MM.1S (cell line): ENCODE measurements around the gene SRSF6.

Experiments used
- EZH2 ChIP-seq: fragments of 300-600 bp; sonication (generic); optimal IDR thresholded peaks from 2 replicates; pipeline ENCODE3; 2017; ENCODE audit warnings: low read depth, mild to moderate bottlenecking, antibody characterized with exemption, low read length, mixed read lengths
- EZH2phosphoT487 ChIP-seq: fragments of 300-600 bp; sonication (generic); IDR thresholded peaks from 2 replicates; pipeline ENCODE4 v1.6.1; 2018; ENCODE audit warnings: antibody characterized with exemption, low read length
- TF ChIP-seq, protein P1 (sequence below): fragments of 300-600 bp; sonication (generic); IDR thresholded peaks from 2 replicates; pipeline ENCODE4 v1.5.1; 2016; ENCODE audit warnings: antibody characterized with exemption, low read length, mixed read lengths

GRCh38 chr20:43460830-43461200 lies 3.1 kb downstream of the SRSF6 start:
- TF ChIP-seq, protein P1, sequence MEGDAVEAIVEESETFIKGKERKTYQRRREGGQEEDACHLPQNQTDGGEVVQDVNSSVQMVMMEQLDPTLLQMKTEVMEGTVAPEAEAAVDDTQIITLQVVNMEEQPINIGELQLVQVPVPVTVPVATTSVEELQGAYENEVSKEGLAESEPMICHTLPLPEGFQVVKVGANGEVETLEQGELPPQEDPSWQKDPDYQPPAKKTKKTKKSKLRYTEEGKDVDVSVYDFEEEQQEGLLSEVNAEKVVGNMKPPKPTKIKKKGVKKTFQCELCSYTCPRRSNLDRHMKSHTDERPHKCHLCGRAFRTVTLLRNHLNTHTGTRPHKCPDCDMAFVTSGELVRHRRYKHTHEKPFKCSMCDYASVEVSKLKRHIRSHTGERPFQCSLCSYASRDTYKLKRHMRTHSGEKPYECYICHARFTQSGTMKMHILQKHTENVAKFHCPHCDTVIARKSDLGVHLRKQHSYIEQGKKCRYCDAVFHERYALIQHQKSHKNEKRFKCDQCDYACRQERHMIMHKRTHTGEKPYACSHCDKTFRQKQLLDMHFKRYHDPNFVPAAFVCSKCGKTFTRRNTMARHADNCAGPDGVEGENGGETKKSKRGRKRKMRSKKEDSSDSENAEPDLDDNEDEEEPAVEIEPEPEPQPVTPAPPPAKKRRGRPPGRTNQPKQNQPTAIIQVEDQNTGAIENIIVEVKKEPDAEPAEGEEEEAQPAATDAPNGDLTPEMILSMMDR, result no peak
- TF ChIP-seq EZH2phosphoT487 (no peak), EZH2 (no peak)
